ENCODE data around the gene TMEM255B. TPM values are rescaled to one million over a fixed set of nuclear protein-coding genes. Genes with fewer than 3 reads are reported as not detected.

TMEM255B gene
- total RNA-seq, 1 donor from 2014 or later = 8.4 TPM

GRCh38 chr13:113735750-113736149 is 23.3 kb upstream of the TMEM255B start:
- no peak overlapping the region for H3K4me3 Mint-ChIP-seq (ENCODE audit: unreplicated experiment)
- no peaks in the 10 kb centered on the region for H3K4me1 Mint-ChIP-seq (ENCODE audit: low read depth, unreplicated experiment)
- FAIRE-seq = no peak
- H3K36me3 ChIP-seq (ENCODE audit: insufficient read depth, low read length) = no peaks in the 10 kb centered on the region
- H3K27me3 ChIP-seq (ENCODE audit: insufficient read depth, low read length) = peaks cover 5% of the 10 kb centered on the region
- peaks cover 34% of the 10 kb centered on the region for H3K27me3 Mint-ChIP-seq (ENCODE audit: low read depth, unreplicated experiment)
- H3K9me3 Mint-ChIP-seq (ENCODE audit: unreplicated experiment) = no peaks in the 10 kb centered on the region
- no peak overlapping the region for H3K9ac ChIP-seq (ENCODE audit: low read length)
- H4K20me1 ChIP-seq (ENCODE audit: insufficient read depth, low read length) = no peaks in the 10 kb centered on the region
- no peak for DNase-seq (ENCODE audit: low read depth)
- H3K4me1 ChIP-seq (ENCODE audit: insufficient read depth, low read length) = no peaks in the 10 kb centered on the region
- no peaks in the 10 kb centered on the region for H3K36me3 Mint-ChIP-seq (ENCODE audit: low read depth, unreplicated experiment)
- H3K27ac Mint-ChIP-seq (ENCODE audit: unreplicated experiment) = no peak overlapping the region
- H2AFZ ChIP-seq (ENCODE audit: low read depth, low read length) = no peak overlapping the region
- H3K9me3 ChIP-seq (ENCODE audit: insufficient read depth, low read depth, low read length) = no peaks in the 10 kb centered on the region
- H3K79me2 ChIP-seq (ENCODE audit: insufficient read depth, low read length) = no peaks in the 10 kb centered on the region
- TF ChIP-seq EZH2 (IDR thresholded peaks at IDR 0.05; ENCODE audit: insufficient read depth, low read length) (no peak), CTCF (IDR thresholded peaks at IDR 0.05; ENCODE audit: insufficient read depth, low read depth, low read length) (no peak)
- no peak overlapping the region for H3K4me2 ChIP-seq (ENCODE audit: low read length)
- no peak overlapping the region for H3K27ac ChIP-seq (ENCODE audit: low read depth, low read length)
- H3K4me3 ChIP-seq (ENCODE audit: insufficient read depth, low read depth, low read length) = no peak overlapping the region

- Mint-ChIP-seq H3K4me3 (ENCODE audit: unreplicated experiment) (no peak overlapping the region), H3K36me3 (ENCODE audit: low read depth, unreplicated experiment) (no peaks in the 10 kb centered on the region), H3K27me3 (ENCODE audit: low read depth, unreplicated experiment) (peaks cover 36% of the 10 kb centered on the region), H3K4me1 (ENCODE audit: low read depth, unreplicated experiment) (no peaks in the 10 kb centered on the region), H3K27ac (ENCODE audit: unreplicated experiment) (no peak overlapping the region), H3K9me3 (ENCODE audit: unreplicated experiment) (no peaks in the 10 kb centered on the region)
- Histone ChIP-seq H2AFZ (ENCODE audit: low read depth, low read length) (no peak overlapping the region), H3K27me3 (ENCODE audit: insufficient read depth, low read length) (peaks cover 3% of the 10 kb centered on the region), H3K9me3 (ENCODE audit: insufficient read depth, low read depth, low read length) (no peaks in the 10 kb centered on the region), H3K36me3 (ENCODE audit: insufficient read depth, low read length) (no peaks in the 10 kb centered on the region), H4K20me1 (ENCODE audit: insufficient read depth, low read length) (no peaks in the 10 kb centered on the region), H3K4me2 (ENCODE audit: low read length) (no peak overlapping the region), H3K4me1 (ENCODE audit: insufficient read depth, low read length) (no peaks in the 10 kb centered on the region), H3K9ac (ENCODE audit: low read length) (no peak overlapping the region), H3K4me3 (ENCODE audit: insufficient read depth, low read depth, low read length) (no peak overlapping the region), H3K27ac (ENCODE audit: low read depth, low read length) (no peak overlapping the region), H3K79me2 (ENCODE audit: insufficient read depth, low read length) (no peaks in the 10 kb centered on the region)
- no peak for DNase-seq (ENCODE audit: low read depth)
- no peak for TF ChIP-seq EZH2 (IDR thresholded peaks at IDR 0.05; ENCODE audit: insufficient read depth, low read length)
- FAIRE-seq = no peak
Measured at GRCh38 chr13:113736258-113736731, 22.7 kb upstream of the TMEM255B start.

- no peak for FAIRE-seq
- H3K9me3 Mint-ChIP-seq (ENCODE audit: unreplicated experiment) = no peaks in the 10 kb centered on the region
Measured at GRCh38 chr13:113737803-113738202, 21.2 kb upstream of the TMEM255B start.

More at GRCh38 chr13:113737803-113738202, 21.2 kb upstream of the TMEM255B start:
- no peak overlapping the region for H3K9ac ChIP-seq (ENCODE audit: low read length)
- Mint-ChIP-seq H3K4me3 (ENCODE audit: unreplicated experiment) (no peak overlapping the region), H3K27ac (ENCODE audit: unreplicated experiment) (no peak overlapping the region), H3K27me3 (ENCODE audit: low read depth, unreplicated experiment) (peaks cover 36% of the 10 kb centered on the region), H3K36me3 (ENCODE audit: low read depth, unreplicated experiment) (no peaks in the 10 kb centered on the region), H3K4me1 (ENCODE audit: low read depth, unreplicated experiment) (no peaks in the 10 kb centered on the region)
- H3K4me2 ChIP-seq (ENCODE audit: low read length) = no peak overlapping the region
- DNase-seq (ENCODE audit: low read depth) = no peak
- peaks cover 6% of the 10 kb centered on the region for H3K4me1 ChIP-seq (ENCODE audit: insufficient read depth, low read length)
- no peaks in the 10 kb centered on the region for H3K9me3 ChIP-seq (ENCODE audit: insufficient read depth, low read depth, low read length)
- peaks cover 3% of the 10 kb centered on the region for H3K27me3 ChIP-seq (ENCODE audit: insufficient read depth, low read length)
- no peaks in the 10 kb centered on the region for H3K79me2 ChIP-seq (ENCODE audit: insufficient read depth, low read length)
- no peaks in the 10 kb centered on the region for H3K36me3 ChIP-seq (ENCODE audit: insufficient read depth, low read length)
- H2AFZ ChIP-seq (ENCODE audit: low read depth, low read length) = no peak overlapping the region
- H3K4me3 ChIP-seq (ENCODE audit: insufficient read depth, low read depth, low read length) = no peak overlapping the region
- no peak overlapping the region for H3K27ac ChIP-seq (ENCODE audit: low read depth, low read length)
- TF ChIP-seq CTCF (IDR thresholded peaks at IDR 0.05; ENCODE audit: insufficient read depth, low read depth, low read length) = no peak
- no peak for TF ChIP-seq EZH2 (IDR thresholded peaks at IDR 0.05; ENCODE audit: insufficient read depth, low read length)
- no peaks in the 10 kb centered on the region for H4K20me1 ChIP-seq (ENCODE audit: insufficient read depth, low read length)
